Stimulated activated CD8-positive, alpha-beta memory T cell treated with anti-CD3 and anti-CD28 coated beads, Interleukin-4, amount 100 ng/mL, for 4 hours (primary cell): ENCODE results near the gene FAM89B.
"Not testable (repeated sequence)": the region's sequence is repeated elsewhere in the genome, so short reads cannot be mapped to it uniquely, and the experiment has no call there.

Experiments used
- DNase-seq, 2 donors: peaks; one replicate each; pipeline ENCODE4 v3.0.0-alpha.2; 2020; ENCODE audit warnings: low read depth in 2 of 2, low spot score in 1 of 2

Gene FAM89B

GRCh38 chr11:65556470-65557279, 15.7 kb upstream of the FAM89B start:
- no peak for DNase-seq

DNA sequence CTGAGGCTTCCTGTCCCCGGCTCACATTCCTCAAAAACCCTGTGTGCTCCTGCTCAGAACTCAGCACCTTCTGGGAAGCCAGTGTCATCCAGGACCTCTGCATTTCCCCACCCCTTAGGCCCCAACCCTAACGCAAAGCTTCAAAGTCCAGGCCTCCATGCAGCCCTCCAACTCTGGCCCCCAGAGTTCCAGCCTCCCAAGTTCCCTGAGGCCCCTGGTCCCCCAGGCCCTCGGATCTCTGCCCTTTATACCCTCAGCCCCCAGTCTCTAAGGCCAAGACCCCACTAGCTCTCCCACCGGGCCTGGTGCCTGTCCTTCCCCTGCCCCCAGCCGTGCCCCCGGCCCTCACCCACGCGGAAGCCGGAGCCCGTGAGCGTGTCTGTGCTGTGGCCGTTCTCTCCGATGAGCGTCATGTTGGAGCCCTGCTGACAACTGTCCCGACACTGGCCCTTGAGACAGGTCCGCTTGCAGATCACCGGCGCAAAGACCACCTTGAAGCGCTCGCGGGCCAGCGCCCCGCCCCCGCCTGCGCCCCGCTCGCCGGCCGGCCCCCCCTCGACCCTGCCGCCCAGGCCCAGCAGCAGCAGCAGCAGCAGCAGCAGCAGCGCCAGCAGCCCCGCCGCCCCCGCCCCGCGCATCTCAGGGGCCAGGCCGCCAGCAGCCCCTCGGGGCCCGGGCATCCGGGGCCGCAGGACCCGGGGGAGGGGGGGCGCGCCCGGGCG, 14.9 kb upstream of the FAM89B start:
- no peak for DNase-seq

DNA sequence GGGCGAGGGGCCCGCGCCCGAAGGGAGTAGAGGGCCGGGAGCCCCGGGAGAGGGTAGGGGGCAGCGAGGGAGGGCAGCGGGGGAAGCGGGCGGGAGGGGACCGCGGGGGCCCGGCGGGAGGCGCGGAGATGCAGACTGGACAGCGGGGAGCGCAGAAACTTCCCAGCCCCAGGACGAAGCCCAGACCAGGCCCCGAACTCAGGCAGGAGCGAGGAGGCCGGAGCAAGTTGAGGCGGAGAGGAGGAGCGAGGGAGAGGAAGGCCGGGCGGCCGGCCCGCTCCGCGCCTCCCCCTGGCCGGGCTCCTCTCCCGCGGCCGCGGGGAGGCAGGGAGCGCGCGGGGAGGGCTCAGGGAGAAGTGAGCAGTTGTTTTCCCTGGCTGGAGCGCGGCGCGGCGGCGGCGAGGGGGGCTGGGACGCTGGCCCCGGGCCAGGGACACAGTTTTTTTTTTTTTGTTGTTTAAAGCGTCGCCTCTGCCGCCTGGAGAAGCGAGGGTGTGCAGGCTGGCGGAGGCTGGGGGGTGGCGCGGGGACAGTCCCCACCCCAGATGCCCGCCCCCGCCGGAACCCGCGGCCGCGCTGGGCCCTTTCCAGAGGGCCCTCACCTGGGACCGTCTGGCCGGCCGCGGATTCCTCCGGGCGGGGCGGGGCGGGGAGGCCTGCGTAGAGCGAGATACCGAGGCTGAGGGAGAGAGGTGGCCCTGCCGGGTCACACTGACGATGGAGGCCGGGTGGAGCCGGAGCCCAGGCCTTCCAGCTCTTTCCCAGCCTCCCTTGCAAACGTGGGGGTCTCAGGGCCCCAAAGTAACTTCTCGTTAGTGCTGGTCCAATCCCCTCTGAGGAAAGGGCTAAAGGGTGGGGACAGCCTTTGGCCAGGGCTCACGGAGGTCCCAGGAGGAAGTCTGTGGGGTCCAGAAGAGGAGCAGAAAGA, 14.1 kb upstream of the FAM89B start, which contains the start of gene LTBP3:
Gene LTBP3 (minus strand): TSS at position 358 of the 928 bp plus-strand sequence. CDS start 400 bp downstream, outside the sequence.
- peak in 1 of 2 donors; percentile 30 for DNase-seq

GRCh38 chr11:65558930-65559509, 13.3 kb upstream of the FAM89B start:
- no peak for DNase-seq

GRCh38 chr11:65559535-65559934, 12.8 kb upstream of the FAM89B start:
- DNase-seq, result no peak

DNA sequence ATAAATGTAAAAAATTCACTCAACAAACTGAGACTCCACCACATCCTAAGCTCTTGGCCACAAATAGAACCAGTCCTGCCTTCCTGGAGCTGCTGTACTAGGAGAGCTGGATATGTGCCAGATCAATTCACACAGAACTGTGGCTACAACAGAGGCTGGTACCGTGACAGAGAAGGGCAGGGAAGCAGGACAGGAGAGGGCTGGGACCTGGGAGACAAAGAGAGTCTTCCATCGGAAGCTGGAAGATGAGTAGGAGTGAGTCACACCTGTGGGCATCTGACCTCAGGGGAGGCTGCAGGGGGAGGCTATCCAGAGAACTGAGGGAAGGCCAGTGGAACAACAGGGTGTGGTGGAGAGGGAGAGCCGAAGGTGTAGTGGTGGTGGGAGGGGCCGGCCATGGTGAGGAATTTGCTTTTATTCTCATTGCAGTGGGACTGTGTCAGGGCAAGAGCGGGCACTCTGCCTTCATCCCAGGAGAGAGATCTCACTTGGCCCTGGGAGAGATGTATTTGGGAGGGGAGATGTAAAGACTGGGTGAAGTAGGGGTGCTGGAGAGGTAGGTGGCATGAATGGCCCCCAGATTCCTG, 12.3 kb upstream of the FAM89B start:
- DNase-seq, result no peak

DNA sequence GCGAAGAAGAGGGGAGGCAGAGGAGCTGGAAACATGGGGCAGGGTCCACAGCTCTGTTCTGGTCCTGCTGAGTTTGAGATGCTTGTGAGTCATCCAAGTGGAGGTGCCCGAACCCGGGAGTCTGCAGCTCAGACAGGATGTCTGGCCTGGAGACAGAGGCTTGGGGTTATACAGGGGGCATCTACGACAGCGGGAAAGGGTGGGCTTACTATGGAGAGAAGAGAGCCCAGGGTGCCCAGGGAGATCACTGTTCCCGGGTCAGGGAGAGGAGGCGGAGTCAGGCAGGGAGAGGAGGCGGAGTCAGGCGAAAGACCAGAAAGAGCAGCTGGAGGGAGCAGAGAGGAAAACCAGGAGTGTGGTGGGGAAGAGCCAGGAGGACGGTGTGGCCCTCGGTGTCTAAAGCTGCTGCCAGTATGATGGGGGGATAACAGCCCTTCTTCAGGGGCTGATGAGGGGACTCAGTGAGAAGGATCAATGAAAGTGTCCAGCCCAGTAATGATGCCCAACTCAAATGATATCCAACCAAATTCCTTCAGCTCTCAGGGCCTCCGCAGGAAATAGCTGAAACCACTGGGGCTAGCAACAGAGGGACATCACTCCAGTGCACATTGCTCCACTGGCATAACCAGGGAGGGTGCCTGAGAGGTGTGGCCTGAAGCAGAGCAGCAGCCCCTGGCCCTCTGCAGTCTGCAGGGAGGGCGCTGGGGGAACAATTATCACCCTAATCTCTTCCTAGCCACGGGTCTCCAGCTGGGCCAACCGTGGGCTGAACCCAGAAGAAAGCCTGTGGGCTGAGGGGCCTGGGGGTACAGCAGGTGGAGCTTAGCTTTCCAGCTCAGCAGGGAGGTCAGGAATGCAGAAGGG, 11.6 kb upstream of the FAM89B start:
- no peak for DNase-seq

- no peak for DNase-seq
Measured at GRCh38 chr11:65562020-65562419, 10.3 kb upstream of the FAM89B start.

DNA sequence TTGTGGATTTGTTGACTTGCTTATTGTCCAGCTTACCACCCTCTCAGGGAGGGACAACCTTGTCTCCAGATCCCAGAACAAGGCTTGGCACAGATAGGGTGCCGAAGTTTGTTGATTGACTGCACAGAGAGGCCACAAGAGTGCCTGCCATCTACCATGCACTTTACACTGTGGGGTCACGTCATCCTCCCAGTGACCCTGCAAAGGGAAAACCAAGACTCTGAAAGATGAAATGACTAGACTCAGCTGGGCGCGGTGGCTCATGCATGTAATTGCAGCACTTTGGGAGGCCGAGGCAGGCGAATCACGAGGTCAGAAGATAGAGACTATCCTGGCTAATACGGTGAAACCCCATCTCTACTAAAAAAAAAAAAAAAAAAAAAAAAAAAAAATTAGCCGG, 9.6 kb upstream of the FAM89B start:
- DNase-seq, result no peak

- DNase-seq, result no peak
Measured at GRCh38 chr11:65563601-65564000, 8.7 kb upstream of the FAM89B start.

DNA sequence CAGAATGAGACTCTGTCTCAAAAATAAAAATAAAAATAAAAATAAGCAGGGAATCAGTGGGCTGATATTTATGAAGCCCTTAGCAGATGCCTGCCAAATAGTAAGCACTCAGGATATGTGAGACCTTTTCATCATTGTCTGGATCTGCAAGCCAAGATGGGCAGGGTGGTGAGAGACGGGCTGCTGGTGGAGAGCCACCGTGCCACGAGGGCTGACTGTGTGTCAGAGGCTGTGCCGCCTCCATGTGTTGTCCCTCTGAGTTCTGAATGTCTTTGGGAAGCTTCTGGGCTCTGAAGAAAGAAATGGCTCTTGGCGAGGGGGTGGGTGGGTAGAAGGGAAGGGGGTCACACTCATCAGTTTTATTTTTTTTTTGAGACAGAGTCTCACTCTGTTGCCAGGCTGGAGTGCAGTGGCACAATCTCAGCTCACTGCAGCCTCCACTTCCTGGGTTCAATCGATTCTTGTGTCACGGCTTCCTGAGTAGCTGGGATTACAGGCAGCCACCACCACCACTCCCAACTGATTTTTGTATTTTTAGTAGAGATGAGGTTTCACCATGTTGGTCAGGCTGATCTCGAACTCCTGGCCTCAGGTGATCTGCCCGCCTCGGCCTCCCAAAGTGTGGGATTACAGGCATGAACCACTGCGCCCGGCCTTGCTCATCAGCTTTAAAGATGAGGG, 7.3 kb upstream of the FAM89B start:
- DNase-seq, result not testable (repeated sequence)

GRCh38 chr11:65565624-65566453, 6.5 kb upstream of the FAM89B start:
- no peak for DNase-seq

GRCh38 chr11:65569164-65569972, 3.0 kb upstream of the FAM89B start:
- DNase-seq, result no peak

- DNase-seq, result peak; percentile 91 to 97
Measured at GRCh38 chr11:65569973-65570918, 2.1 kb upstream of the FAM89B start, which contains the start of gene ZNRD2. TSS of gene ZNRD2 (plus strand) at chr11:65570477. CDS start at chr11:65570492, 15 bp downstream.

DNA sequence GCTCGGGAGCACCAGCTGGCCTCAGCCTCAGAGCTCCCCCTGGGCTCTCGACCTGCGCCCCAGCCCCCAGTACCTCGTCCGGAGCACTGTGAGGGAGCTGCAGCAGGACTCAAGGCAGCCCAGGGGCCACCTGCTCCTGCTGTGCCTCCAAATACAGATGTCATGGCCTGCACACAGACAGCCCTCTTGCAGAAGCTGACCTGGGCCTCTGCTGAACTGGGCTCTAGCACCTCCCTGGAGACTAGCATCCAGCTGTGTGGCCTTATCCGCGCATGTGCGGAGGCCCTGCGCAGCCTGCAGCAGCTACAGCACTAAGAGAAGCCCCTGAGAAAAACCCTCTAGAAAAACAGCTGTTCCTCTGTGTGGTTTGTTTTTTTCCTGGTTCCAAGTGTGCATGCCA, 918 bp upstream of the FAM89B start:
- DNase-seq, result no peak

DNA sequence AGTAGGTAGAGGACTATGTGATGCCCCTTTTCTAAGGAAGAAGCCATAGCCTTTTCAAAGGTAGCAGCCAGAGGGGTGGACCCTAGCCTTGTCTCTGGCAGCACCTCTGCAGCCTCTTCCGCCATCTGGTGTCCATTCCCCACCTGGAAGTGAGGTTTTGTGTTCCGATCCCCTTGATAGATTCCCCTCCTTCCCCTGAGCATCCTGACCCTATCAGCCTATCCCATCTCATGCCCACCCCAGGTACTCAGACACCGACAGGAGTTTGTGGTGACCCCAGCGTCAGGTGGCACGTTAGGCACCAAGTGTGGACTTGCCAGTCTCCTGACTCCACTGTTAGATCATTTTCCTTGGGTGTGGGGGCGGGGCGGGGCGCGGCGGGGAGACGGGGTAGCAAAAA, 398 bp upstream of the FAM89B start:
- DNase-seq, result no peak
